ENCODE measurements around the gene ESD. TPM values are rescaled to one million over a fixed set of nuclear protein-coding genes. Genes with fewer than 3 reads are reported as not detected.
"Not testable (repeated sequence)": the region's sequence is repeated elsewhere in the genome, so short reads cannot be mapped to it uniquely, and the experiment has no call there.

The ESD gene
- total RNA-seq, 1 donor from 2014 or later, result 107 TPM

GRCh38 chr13:46817838-46818476 is 21.0 kb upstream of the ESD start:
- no peak overlapping the region for H3K4me3 ChIP-seq
- H3K4me1 ChIP-seq, result no peaks in the 10 kb centered on the region
- no peaks in the 10 kb centered on the region for H3K9me3 ChIP-seq
- H3K27ac ChIP-seq, result no peak overlapping the region
- H3K36me3 ChIP-seq, result no peaks in the 10 kb centered on the region
- DNase-seq (ENCODE audit: extremely low spot score in 2 of 2), result no peak
- no peaks in the 10 kb centered on the region for H3K27me3 ChIP-seq
- intact Hi-C loops (cut with DNase I), result no loop called here
- no peak for TF ChIP-seq POLR2AphosphoS5 (IDR thresholded peaks at IDR 0.05; ENCODE audit: insufficient read depth in 1 of 2, low read depth in 1 of 2)
- no peak for TF ChIP-seq POLR2A (IDR thresholded peaks at IDR 0.05)
- TF ChIP-seq, protein P1, sequence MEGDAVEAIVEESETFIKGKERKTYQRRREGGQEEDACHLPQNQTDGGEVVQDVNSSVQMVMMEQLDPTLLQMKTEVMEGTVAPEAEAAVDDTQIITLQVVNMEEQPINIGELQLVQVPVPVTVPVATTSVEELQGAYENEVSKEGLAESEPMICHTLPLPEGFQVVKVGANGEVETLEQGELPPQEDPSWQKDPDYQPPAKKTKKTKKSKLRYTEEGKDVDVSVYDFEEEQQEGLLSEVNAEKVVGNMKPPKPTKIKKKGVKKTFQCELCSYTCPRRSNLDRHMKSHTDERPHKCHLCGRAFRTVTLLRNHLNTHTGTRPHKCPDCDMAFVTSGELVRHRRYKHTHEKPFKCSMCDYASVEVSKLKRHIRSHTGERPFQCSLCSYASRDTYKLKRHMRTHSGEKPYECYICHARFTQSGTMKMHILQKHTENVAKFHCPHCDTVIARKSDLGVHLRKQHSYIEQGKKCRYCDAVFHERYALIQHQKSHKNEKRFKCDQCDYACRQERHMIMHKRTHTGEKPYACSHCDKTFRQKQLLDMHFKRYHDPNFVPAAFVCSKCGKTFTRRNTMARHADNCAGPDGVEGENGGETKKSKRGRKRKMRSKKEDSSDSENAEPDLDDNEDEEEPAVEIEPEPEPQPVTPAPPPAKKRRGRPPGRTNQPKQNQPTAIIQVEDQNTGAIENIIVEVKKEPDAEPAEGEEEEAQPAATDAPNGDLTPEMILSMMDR (IDR thresholded peaks at IDR 0.05), result no peak

DNA sequence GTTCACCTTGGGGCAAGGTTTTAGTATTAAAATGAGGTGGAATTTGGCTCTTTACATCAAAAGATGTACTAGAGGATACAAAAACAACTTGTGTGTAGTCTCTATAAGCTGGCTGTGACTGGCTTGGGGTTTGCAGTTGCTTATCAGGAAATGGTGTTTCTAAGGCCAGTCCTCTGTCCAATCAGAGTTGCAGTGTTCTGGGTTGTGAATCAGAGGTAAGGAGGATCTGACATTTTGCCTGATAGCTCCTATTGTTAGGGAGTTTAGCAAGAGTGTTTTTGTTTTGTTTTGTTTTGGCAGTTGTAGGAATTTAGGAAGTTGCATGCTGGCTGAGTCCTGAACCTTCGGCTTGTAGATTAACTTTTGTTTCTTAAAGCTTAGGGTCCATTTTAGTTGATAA is 20.1 kb upstream of the ESD start:
- H3K27me3 ChIP-seq, result no peaks in the 10 kb centered on the region
- intact Hi-C loops (cut with DNase I), result no loop called here
- no peaks in the 10 kb centered on the region for H3K4me1 ChIP-seq

GRCh38 chr13:46816371-46816770 is 19.4 kb upstream of the ESD start:
- Histone ChIP-seq H3K4me3 (no peak overlapping the region), H3K36me3 (no peaks in the 10 kb centered on the region), H3K27me3 (no peaks in the 10 kb centered on the region), H3K9me3 (no peaks in the 10 kb centered on the region), H3K27ac (no peak overlapping the region), H3K4me1 (no peaks in the 10 kb centered on the region)
- TF ChIP-seq, protein P1 (IDR thresholded peaks at IDR 0.05), result no peak
- TF ChIP-seq POLR2AphosphoS5 (IDR thresholded peaks at IDR 0.05; ENCODE audit: insufficient read depth in 1 of 2, low read depth in 1 of 2), result no peak
- TF ChIP-seq POLR2A (IDR thresholded peaks at IDR 0.05), result no peak
- DNase-seq (ENCODE audit: extremely low spot score in 2 of 2), result no peak
- intact Hi-C loops (cut with DNase I), result no loop called here

More for the DNA sequence above, 20.1 kb upstream of the ESD start:
- TF ChIP-seq, protein P1 (IDR thresholded peaks at IDR 0.05), result no peak
- TF ChIP-seq POLR2A (IDR thresholded peaks at IDR 0.05) (no peak), POLR2AphosphoS5 (IDR thresholded peaks at IDR 0.05; ENCODE audit: insufficient read depth in 1 of 2, low read depth in 1 of 2) (no peak)
- H3K36me3 ChIP-seq, result no peaks in the 10 kb centered on the region
- H3K27ac ChIP-seq, result no peak overlapping the region
- no peaks in the 10 kb centered on the region for H3K9me3 ChIP-seq
- no peak for DNase-seq (ENCODE audit: extremely low spot score in 2 of 2)
- no peak overlapping the region for H3K4me3 ChIP-seq

DNA sequence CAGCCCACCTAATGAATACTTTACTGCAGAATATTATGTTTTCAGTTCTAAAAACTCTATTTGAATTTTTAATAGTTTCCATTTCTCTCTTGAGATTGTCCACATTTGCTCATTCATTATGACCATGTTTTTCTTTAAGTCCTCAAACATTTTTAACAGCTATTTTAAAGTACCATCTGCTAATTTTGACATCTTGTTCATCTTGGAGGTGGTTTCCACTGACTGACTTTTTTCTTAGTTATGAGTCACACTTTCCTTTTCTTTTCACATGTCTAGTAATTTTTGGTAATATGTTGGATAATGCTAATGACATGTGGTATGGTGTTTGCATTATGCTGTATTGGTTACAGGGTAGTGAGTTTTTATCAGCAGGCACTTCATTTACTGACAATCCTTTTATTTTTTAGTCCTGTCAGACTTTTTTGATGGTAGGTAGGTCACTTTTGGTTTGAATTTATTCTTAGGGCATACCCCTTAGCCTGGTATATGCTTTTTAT is 15.4 kb upstream of the ESD start:
- Histone ChIP-seq H3K27me3 (no peaks in the 10 kb centered on the region), H3K4me1 (no peaks in the 10 kb centered on the region), H3K27ac (no peak overlapping the region), H3K36me3 (no peaks in the 10 kb centered on the region), H3K4me3 (no peak overlapping the region), H3K9me3 (no peaks in the 10 kb centered on the region)
- intact Hi-C loops (cut with DNase I), result no loop called here
- DNase-seq (ENCODE audit: extremely low spot score in 2 of 2), result no peak
- TF ChIP-seq, protein P1 (IDR thresholded peaks at IDR 0.05), result no peak
- TF ChIP-seq POLR2A (IDR thresholded peaks at IDR 0.05), result no peak
- no peak for TF ChIP-seq POLR2AphosphoS5 (IDR thresholded peaks at IDR 0.05; ENCODE audit: insufficient read depth in 1 of 2, low read depth in 1 of 2)

- Histone ChIP-seq H3K36me3 (no peaks in the 10 kb centered on the region), H3K9me3 (no peaks in the 10 kb centered on the region), H3K4me3 (no peak overlapping the region), H3K27ac (no peak overlapping the region), H3K27me3 (no peaks in the 10 kb centered on the region), H3K4me1 (no peaks in the 10 kb centered on the region)
- intact Hi-C loops (cut with DNase I), result no loop called here
- TF ChIP-seq POLR2A (IDR thresholded peaks at IDR 0.05) (no peak), POLR2AphosphoS5 (IDR thresholded peaks at IDR 0.05; ENCODE audit: insufficient read depth in 1 of 2, low read depth in 1 of 2) (no peak)
- TF ChIP-seq, protein P1 (IDR thresholded peaks at IDR 0.05), result no peak
- DNase-seq (ENCODE audit: extremely low spot score in 2 of 2), result no peak
Measured at GRCh38 chr13:46810440-46810839, 13.5 kb upstream of the ESD start.

- intact Hi-C loops (cut with DNase I); H3K27ac ChIP-seq; H3K36me3 ChIP-seq; H3K9me3 ChIP-seq; H3K4me3 ChIP-seq; H3K4me1 ChIP-seq; DNase-seq (ENCODE audit: extremely low spot score in 2 of 2); H3K27me3 ChIP-seq: not testable (repeated sequence)
Measured at GRCh38 chr13:46804921-46805320, 8.0 kb upstream of the ESD start.
